Left renal cortex interstitium (tissue), 4 donors: ENCODE measurements around the gene SRGAP2B. TPM values are rescaled to one million over a fixed set of nuclear protein-coding genes. Genes with fewer than 3 reads are reported as not detected.
"Not testable (repeated sequence)": the region's sequence is repeated elsewhere in the genome, so short reads cannot be mapped to it uniquely, and the experiment has no call there.

ENCODE experiments used
- DNase-seq, 4 donors: peaks; one replicate each; pipeline ENCODE4 v3.0.0-alpha.2; 2013; ENCODE audit warnings: low read depth in 4 of 4, low spot score in 2 of 4, missing footprints in 1 of 4
- polyA plus RNA-seq, 4 donors: library from polyadenylated mRNA; unstranded; fragments of 120-200 nt; gene quantifications; one replicate each; pipeline ENCODE4 v1.2.1, GENCODE V29; 2013; ENCODE audit not compliant: insufficient read length in 4 of 4

SRGAP2B gene
- polyA plus RNA-seq: 10 to 100 TPM; 19.8 to 46.9 (median 33.8) TPM

DNA sequence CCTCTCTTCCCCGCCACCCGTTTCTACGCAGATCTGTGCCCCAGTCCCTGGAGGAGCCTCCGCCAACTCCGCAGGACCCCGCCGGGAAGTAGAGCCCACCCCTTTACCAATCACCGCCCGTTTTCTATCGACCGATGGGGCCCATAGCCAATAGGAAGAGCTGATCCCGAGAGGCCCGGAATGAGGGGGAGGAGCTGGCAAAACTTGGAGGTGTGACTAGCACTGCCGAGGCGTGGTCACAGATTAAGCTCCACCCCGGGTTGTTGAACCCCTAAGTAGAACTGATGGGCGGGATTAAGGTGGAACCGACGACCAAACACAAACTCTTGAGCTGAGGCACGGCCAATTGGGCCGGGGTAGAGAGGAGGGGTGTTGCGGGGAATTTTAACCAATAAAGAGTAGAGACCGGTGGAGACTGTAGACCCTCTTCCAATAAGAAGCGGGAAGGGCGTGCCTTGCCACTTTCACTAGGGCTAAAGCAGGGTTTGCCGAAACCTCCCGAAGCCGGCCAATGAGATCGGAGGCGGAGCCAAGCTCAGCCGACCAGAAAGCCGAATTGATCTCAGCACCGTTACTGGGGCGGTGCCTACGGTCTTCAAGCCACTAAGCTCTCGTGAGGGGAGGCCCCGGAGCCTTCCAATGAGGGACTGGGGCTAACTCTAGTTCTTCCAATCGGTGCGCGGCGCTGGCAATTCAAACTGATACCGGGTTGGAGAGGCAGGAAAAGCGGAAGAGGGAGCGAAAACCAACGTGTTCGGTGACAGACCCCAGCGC lies at the start of gene SRGAP2B, which contains the start of gene FAM72D:
SRGAP2B (minus strand) TSS at position 45 of the 774 bp plus-strand sequence. CDS start 2,427 bp downstream, outside the sequence.
FAM72D (plus strand) TSS at position 691 of the 774 bp plus-strand sequence. CDS start 874 bp downstream, outside the sequence.
- DNase-seq: not testable (repeated sequence)

DNA sequence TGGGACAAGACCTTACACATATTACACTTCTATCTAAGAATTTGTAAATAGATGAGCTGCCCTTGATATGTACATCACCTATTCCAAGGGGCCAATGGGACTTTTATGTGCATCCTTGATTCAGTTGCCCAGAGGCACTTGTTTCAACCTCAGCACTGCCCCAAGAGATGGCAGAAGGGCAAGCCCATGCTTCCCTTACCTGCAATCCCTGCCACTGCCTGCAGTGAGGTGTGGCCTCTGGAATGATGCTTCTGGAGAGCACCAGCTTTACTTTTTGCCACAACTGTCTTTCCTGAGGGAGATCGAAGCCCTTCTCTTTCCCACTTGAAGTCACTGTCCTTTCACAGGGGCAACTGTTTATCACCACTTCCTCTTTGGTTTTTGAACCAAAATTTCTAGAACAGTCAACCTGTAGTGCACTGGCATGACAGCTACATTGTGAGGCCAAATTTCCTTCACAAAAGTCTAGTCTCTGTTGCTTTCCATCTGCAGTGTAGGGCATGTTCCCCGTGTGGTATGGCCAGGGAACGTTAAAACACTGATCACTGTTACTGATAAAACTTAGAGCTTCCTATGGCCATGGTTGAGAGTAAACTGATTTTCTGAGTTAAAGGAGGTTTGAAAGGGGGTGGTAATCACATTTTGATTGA lies 49.3 kb upstream of the SRGAP2B start:
- DNase-seq: not testable (repeated sequence)

DNA sequence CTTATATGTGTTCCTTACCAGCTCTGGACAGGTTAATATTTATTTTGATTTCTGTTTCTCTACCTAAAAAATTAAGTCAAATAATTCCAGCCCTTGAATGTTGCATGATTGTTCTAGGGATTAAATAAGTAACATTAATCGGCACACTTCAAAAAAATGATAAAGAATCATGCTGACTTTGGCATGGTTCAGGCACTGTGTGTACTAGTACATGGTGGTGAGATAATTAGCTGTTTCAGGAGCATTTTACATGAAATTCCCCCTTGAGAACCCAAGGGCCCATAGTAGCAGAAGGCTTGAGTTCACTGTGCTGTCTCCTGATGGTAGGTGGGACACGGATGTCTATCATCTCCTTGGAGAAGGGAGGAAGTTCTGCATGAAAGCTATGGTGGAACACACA lies 45.4 kb upstream of the SRGAP2B start:
- DNase-seq: not testable (repeated sequence)

DNA sequence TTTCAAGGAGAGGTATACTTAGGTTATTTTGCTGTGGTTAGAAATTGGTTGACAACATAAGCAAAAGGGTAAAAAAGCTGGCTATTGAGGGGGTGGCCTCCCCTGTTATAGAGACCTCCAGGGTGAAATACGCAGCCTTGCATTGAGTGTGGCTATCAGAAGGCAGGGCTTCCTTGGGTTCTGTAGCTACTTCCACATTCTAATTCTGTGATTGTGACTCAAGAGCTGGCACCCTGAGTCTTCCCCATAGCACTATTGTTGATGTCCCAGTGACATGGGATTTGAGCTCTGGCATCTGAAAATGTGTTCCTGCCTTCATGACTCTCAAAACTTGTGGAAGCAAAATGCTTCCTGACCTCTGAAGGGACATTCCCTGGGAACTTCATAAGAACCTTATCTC lies 39.3 kb upstream of the SRGAP2B start:
- DNase-seq: not testable (repeated sequence)

DNA sequence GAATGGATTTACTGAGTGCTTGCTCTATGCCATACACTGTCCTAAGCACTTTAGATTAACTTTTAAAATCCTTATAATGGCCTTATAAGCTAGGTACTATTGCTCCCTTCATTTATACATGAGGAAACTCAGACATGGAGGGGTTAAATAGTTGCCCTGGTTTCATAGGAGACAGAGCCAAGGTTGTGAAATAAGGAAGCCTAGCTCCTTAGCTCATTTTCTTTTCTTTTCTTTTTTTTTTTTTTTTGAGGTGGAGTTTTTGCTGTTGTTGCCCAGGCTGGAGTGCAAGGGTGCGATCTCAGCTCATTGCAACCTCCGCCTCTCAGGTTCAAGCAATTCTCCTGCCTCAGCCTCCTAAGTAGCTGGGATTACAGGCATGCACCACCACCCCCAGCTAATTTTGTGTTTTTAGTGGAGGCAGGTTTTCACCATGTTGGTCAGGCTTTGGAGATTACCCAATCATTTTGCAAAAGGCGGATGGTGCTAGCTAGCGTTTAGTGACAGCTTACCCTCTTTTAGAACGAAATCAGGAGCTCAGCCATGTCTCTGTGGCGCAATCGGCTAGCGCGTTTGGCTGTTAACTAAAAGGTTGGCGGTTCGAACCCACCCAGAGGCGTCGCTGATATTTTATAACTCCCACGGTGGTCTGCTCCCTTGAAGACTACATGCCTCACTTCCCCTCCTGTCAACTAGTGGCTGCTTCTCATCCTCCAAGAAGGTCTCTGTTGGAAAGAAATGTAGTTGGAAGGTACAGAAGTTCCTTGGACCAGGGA lies 33.8 kb upstream of the SRGAP2B start:
- not testable (repeated sequence) for DNase-seq

DNA sequence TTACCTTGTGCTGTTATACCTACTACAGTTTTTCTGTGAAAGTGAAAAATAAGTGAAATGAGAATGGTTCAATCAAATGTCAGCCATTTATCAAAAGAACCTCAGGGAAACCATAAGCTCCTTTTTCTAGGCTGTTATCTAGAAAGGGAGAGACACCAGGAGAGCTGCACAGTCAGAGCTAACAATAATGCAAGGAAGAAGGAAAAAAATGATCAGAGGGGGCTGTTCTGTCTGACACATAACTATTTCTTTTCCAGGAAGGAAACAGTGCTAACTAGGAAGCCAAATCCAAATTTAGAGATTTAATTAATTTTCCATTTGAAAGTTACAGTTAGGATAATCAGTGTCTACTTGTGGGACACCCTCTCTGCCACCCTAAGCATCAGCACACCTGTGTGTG lies 32.0 kb upstream of the SRGAP2B start:
- DNase-seq: not testable (repeated sequence)

DNA sequence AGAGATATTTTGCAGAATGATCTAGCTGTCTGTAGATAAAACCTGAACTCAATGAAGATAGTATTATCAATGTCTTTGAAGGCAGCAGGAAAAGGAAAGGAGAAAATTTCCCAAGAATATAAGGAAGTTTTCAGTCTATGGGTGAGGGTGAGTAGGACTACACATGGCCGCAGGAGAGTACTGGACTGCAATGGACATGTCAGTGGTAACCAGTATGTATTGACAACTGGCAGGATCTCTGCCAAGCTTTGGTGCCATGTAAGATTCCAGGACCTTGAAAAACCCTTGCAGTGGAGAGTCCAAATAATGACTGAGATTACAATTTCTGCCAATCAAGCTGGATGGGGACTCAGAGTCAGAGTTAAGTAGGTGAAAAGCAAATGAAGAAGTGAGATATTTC lies 30.0 kb upstream of the SRGAP2B start:
- DNase-seq: not testable (repeated sequence)

DNA sequence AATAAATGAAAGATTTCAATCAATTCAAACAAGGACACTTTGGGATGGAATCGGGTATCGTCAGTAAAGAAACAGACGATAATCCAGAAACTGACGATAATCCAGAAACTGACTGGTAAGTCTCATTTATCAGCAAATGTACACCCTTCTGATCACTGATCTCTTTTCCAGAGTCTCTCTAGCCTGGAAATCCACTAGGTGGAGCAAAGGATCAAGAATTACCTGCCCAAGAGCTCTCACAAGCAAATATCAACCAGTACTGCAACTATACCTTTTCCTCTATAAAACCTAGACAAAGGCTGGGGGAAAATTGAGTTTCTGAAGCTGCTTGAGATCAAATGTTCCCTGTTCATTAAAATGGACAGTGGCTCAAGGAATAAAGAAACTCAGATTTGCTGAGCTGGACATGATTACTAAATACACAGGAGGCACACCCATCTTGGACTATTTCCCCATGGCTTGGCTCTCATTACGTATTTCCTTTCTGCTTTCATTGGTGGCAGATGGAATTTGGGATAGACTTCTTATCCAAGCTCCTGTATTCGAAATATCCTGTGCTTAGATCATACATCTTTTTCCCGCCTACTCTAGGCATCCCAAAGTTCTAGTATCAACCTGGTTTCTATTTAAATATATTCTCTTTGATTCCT lies 29.0 kb upstream of the SRGAP2B start:
- not testable (repeated sequence) for DNase-seq

DNA sequence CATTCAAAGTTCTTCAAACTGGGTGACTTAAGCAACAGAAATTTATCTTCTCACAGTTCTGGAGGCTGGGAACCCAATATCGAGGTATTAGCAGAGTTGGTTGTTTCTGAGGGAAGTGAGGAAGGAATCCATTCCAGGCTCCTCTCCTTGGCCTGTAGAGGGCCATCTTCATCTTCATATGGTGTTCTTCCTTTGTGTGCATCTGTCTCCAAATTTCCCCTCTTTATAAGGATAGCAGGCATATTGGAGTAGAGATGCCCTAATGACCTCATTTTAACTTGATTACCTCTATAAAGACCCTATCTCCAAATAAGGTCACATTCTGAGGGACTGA lies 27.9 kb upstream of the SRGAP2B start:
- DNase-seq: not testable (repeated sequence)

DNA sequence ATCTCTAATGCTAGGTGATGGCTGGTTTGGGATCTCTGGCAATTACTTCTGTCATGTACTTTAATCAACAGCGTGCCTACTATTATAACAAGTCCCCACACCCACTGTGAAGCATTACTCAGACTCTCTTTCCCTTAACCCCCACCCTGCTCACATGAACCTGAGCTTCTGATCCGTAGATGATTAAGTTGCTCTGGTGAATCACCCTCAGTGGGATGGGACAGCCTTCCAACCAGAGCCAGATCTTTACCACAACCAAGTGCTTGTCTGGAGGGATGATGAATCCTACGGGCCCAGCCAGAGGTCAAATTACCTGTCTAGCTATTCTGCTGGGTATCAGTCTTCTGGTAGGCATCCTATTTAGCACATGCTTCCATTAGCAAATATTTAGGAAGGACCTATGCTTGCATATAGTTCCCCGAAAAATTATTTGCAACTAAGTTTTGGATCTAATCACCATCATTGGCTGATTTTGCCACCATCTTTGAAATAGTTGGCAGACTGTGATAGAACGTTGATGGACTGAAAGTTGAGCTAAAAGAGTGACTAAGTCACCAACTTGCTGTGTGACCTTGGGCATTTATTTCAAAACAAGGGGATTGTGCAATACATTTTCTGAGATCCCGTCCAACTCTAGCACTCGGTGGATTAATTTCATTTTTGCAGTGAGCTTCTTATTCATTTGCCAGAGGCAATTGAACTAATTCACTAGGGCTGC lies 27.4 kb upstream of the SRGAP2B start:
- not testable (repeated sequence) for DNase-seq

DNA sequence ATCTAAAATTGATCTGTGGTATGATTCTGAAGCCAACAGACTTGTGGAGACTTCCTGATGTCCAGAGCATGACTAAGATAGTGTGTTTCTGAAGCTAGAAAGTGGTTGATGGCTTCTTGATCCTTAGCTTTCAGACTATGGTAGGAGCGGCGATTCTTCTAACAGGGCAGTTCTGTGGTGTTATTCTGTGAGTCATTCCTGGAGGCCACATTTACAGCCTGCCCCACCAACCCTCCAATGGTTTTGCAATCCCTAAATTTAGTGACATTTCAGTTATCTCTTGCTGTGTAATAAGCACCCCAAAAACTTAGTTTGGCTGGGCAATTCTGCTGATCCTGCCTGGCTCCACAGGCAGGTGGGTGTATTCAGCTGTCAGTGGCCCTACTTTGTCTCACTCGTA lies 24.7 kb upstream of the SRGAP2B start:
- DNase-seq: not testable (repeated sequence)

DNA sequence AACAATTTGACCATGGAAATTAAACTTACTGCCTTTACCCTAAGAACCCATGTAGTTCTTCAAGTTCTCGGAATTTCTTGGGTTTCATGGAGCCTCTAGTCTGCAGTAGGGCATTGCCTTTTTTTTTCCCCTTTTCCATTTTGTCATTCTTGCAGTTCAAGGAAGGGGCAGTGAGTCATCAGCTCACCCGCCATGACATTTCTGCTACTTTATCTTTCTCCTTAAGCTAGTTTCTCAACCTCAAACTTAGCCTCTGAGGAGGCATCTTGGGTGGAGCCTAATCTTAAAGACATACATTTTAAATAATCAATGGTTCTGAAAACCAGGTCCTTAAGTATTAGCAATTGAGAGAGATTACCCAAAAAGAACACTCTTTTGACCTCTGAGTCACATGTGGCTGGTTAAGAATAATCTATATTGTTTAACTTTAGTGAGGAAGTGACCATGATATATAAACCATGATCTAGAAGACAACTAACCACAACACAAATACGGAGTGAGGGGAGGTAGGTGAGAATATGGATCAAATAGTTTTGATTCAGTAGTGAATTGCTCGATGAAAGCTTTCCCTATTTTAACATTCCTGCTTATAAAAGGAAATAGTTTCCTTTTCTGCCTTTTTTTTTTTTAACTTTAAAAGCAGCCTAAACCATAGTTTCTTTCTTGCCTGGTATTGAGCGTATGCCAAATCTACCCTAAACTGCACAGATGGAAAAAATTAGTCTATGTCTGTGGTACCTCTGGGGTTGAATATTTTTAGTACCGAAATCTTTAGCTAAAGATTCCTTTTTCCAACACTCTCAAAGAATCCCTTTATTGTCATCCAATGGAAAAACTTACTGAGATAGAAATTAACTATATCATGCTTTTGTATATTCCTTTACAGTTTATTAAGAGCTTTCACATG lies 20.7 kb upstream of the SRGAP2B start:
- DNase-seq: not testable (repeated sequence)

DNA sequence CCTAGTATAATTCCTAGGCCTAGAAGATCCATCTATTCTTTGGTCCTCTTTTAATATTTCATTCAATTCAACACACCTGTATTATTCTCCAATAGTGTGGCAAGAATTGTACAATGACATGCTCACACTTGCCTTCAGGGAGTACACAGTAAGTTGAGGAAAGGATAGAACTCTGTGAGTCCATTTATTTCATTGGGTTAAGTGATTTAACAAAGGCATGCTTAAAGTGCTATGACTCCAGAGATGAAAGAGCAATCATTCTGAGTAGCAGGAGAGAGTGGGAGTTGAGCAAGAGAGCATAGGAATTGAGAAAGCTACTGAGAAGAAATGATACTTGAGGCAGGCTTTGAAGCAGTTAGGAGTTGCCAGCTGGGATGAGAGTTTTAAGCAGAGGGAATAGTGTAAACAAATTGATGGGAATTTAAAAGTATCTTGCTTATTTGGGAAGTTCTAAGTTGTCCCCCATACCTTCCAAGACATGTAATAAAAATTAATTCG lies 19.5 kb upstream of the SRGAP2B start:
- not testable (repeated sequence) for DNase-seq

DNA sequence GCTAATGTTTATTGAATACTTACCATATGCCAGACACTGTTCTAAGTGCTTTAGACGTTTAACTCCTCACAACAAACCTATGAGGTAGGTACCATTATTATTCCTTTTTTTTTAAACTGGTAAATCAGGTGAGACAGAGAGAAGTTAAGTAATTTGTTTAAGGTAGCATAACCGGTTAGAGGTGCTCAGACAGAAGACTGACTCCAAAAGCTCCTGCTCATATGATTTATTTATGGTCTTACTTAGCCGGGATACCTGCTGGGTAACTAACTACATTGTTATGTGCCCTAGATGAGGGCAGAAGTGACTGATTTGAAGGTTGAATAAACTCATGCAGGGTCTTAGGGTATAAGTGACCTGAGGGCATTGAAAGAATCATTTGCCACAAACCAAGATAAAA lies 17.6 kb upstream of the SRGAP2B start:
- not testable (repeated sequence) for DNase-seq

DNA sequence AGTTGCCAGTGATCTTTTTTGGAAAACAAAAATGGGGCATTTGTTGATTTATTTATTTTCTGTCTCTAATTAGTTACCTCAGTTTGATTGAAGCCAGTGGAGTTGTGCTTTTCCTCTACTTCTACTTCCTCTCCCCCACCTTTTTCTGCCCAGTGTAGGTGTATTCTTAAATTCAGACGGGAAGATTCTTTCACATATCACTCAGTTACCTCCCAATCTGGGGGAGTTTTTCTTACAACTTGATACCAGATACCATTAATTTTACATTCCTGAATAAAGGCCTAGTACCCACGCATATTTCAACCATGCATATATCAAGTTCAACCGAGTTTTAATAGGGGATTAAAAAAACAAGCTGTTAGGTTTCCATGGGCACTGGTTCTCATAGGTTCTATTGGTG lies 16.5 kb upstream of the SRGAP2B start:
- DNase-seq: not testable (repeated sequence)

DNA sequence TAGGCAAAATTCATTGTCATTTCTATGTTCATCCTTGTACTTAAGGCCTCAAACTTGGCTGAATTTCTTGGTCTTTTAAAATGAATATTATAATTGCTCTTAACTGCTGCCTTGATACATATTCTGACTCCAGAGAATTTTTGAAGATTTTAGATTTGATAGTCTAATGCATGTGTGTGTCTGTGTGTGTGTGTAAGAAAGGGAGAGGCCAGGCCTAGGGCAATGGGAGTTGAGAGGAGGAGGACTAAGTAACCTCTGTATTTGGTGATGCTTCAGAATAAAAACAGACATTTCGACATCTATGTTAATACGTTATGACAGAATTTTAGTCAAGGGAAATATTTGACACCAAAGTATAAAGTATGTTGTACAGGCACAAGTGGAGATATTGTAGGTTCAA lies 8.2 kb upstream of the SRGAP2B start:
- not testable (repeated sequence) for DNase-seq

DNA sequence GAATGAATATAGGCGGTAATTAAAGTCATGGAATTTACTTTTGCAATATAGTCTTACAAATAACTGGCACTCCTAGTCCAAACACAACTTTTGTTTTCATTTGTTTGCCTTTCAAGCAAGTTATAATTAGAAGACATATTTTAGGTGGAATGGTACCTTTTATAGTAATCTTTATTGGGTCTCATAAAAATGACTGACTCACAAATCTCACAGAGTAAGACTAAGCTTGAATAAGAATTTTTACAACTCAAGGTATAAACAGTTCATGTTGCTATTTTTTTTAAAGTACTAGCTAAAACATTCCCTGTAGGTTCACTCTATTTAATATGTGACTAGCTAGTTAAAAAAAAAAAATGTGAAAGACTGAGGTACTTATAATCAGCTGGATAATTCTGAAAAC lies 6.6 kb upstream of the SRGAP2B start:
- DNase-seq: not testable (repeated sequence)

DNA sequence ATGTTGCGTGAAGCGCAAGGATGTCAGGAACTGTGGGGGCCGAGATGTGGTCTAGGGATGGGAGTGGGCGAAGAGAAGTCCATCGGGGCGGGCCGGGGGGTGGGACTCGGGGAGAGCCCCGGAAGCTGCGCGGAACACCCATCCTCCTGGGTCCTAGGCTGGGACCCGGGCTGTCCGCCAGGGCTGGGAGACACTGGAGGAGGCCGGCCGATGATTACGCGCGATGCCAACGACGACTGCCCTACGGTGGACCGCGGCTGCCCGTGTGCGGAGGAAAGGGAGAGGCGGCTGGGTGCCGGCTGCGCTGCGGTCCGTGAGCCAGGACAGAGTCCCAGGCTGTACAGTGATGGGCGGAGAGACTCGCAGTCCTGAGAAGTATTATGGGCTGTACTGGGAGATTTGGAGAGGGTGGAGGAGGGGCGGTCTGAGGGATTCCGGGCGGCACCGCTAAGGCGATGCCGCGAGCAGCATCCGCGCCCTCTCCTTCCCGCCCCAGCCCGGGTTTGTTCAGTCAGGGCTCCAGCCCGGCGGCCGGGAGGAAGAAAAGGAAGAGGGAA lies 395 bp downstream of the SRGAP2B start:
- not testable (repeated sequence) for DNase-seq
